PC-9 (cell line): ENCODE results near the gene LNX1. TPM values are rescaled to one million over a fixed set of nuclear protein-coding genes. Genes with fewer than 3 reads are reported as not detected.
A peak's percentile ranks its signal among the peaks of the same experiment; 100 is the strongest.

ENCODE experiments used
- BruUV-seq: library from RNA; stranded (reverse); fragments of 400-500 nt; replicated peaks from 2 replicates; lab custom pipeline; 2021; lab: Mats Ljungman, UMichigan
- CTCF ChIA-PET: fragments of 300-600 bp; sonication (Branson Sonifier 250); formaldehyde crosslinking; loops from one replicate; lab custom pipeline; 2022; ENCODE audit warnings: antibody characterized with exemption; lab: Charles Lee
- POLR2A ChIA-PET: fragments of 300-600 bp; sonication (Branson Sonifier 250); formaldehyde crosslinking; loops from one replicate; lab custom pipeline; 2022; ENCODE audit warnings: antibody characterized with exemption; ENCODE audit not compliant: unreplicated experiment; lab: Charles Lee
- DNase-seq, 2 experiments: peaks; one replicate each; pipeline versions ENCODE4 v3.0.0 to v3.0.0-alpha.2; 2015 to 2022; ENCODE audit warnings: mixed read lengths in 1 of 2
- H2AFZ ChIP-seq: fragments of 200-600 bp; sonication (generic); 2 replicates; pipeline ENCODE4 v1.8.1; 2017; ENCODE audit warnings: antibody characterized with exemption
- H3F3A ChIP-seq: fragments of 200-600 bp; sonication (generic); 2 replicates; pipeline ENCODE4 v1.8.1; 2017; ENCODE audit warnings: antibody characterized with exemption, mild to moderate bottlenecking, low read depth; ENCODE audit not compliant: insufficient read depth
- H3K27ac ChIP-seq: fragments of 200-600 bp; sonication (generic); 2 replicates; pipeline ENCODE4 v1.6.1; 2016; ENCODE audit warnings: mixed run types
- H3K27me3 ChIP-seq: fragments of 200-600 bp; sonication (generic); 2 replicates; pipeline ENCODE4 v1.6.1; 2016; ENCODE audit warnings: low read depth, mixed run types; ENCODE audit not compliant: insufficient read depth
- H3K36me3 ChIP-seq: fragments of 200-600 bp; sonication (generic); 2 replicates; pipeline ENCODE4 v1.6.1; 2016; ENCODE audit warnings: low read depth, mixed run types
- H3K4me1 ChIP-seq: fragments of 200-600 bp; sonication (generic); replicated peaks from 2 replicates; pipeline ENCODE4 v1.6.1; 2016; ENCODE audit warnings: mixed run types; ENCODE audit not compliant: insufficient read depth
- H3K4me2 ChIP-seq: fragments of 200-600 bp; sonication (generic); 2 replicates; pipeline ENCODE4 v1.6.1; 2017; ENCODE audit warnings: mixed run types
- H3K4me3 ChIP-seq: fragments of 200-600 bp; sonication (generic); 2 replicates; pipeline ENCODE4 v1.6.1; 2016; ENCODE audit warnings: mixed run types
- H3K79me2 ChIP-seq: fragments of 200-600 bp; sonication (generic); 2 replicates; pipeline ENCODE4 v1.6.1; 2017; ENCODE audit warnings: low read depth, mixed run types
- H3K9me2 ChIP-seq: fragments of 200-600 bp; sonication (generic); 2 replicates; pipeline ENCODE4 v1.8.1; 2017; ENCODE audit warnings: mild to moderate bottlenecking; ENCODE audit not compliant: insufficient read depth
- H3K9me3 ChIP-seq: fragments of 200-600 bp; sonication (generic); 2 replicates; pipeline ENCODE4 v1.8.1; 2016; ENCODE audit warnings: low read depth; ENCODE audit not compliant: insufficient read depth
- H4K20me1 ChIP-seq: fragments of 200-600 bp; sonication (generic); 2 replicates; pipeline ENCODE4 v1.8.1; 2017; ENCODE audit not compliant: insufficient read depth
- EZH2 ChIP-seq: fragments of 200-600 bp; sonication (generic); IDR thresholded peaks from 2 replicates; pipeline ENCODE4 v1.8.0; 2017; ENCODE audit warnings: antibody characterized with exemption, low read depth
- intact Hi-C: fragments of 100-400 bp; cut with micrococcal nuclease; formaldehyde crosslinking; loops from one replicate; pipeline ENCODE4 v1.10.0; 2022; ENCODE audit not compliant: unreplicated experiment
- total RNA-seq: library from RNA; stranded (reverse); gene quantifications from 2 replicates; pipeline ENCODE4 v1.2.3, GENCODE V29; 2021
- TF ChIP-seq, protein P1 (sequence below): fragments of 200-600 bp; sonication (generic); conservative IDR thresholded peaks from 2 replicates; pipeline ENCODE4 v1.6.1; 2017; ENCODE audit warnings: mixed run types, antibody characterized with exemption, mild to moderate bottlenecking, moderate library complexity

LNX1 gene
- total RNA-seq, 1 experiment from 2014 or later, result 3.4 TPM

- no TSS peak for BruUV-seq
- TF ChIP-seq, protein P1, sequence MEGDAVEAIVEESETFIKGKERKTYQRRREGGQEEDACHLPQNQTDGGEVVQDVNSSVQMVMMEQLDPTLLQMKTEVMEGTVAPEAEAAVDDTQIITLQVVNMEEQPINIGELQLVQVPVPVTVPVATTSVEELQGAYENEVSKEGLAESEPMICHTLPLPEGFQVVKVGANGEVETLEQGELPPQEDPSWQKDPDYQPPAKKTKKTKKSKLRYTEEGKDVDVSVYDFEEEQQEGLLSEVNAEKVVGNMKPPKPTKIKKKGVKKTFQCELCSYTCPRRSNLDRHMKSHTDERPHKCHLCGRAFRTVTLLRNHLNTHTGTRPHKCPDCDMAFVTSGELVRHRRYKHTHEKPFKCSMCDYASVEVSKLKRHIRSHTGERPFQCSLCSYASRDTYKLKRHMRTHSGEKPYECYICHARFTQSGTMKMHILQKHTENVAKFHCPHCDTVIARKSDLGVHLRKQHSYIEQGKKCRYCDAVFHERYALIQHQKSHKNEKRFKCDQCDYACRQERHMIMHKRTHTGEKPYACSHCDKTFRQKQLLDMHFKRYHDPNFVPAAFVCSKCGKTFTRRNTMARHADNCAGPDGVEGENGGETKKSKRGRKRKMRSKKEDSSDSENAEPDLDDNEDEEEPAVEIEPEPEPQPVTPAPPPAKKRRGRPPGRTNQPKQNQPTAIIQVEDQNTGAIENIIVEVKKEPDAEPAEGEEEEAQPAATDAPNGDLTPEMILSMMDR, result no peak
- no peak for TF ChIP-seq EZH2
- no peaks in the 10 kb centered on the region for H3K9me2 ChIP-seq
- H3K27me3 ChIP-seq, result no peaks in the 10 kb centered on the region
- H3K4me3 ChIP-seq, result no peak overlapping the region
- CTCF ChIA-PET, result no interaction called here
- H3K4me2 ChIP-seq, result no peak overlapping the region
- H3K9me3 ChIP-seq, result no peaks in the 10 kb centered on the region
- no peaks in the 10 kb centered on the region for H3F3A ChIP-seq
- no peak overlapping the region for H3K27ac ChIP-seq
- no peaks in the 10 kb centered on the region for H3K36me3 ChIP-seq
- no peaks in the 10 kb centered on the region for H3K79me2 ChIP-seq
- H3K4me1 ChIP-seq, result no peaks in the 10 kb centered on the region
- intact Hi-C loops, result no loop called here
- POLR2A ChIA-PET, result no interaction called here
- no peak for DNase-seq
- no peaks in the 10 kb centered on the region for H4K20me1 ChIP-seq
- no peak overlapping the region for H2AFZ ChIP-seq
These were observed 93.6 kb downstream of the LNX1 start for GRCh38 chr4:53497487-53498244.

GRCh38 chr4:53494851-53495250 lies 96.4 kb downstream of the LNX1 start:
- CTCF ChIA-PET, result interaction anchor here (0.5 kb wide), 1 partner anchor 106 kb away, joined by 3 read pairs; no protein-coding TSS in a partner anchor

GRCh38 chr4:53490965-53491622 lies 100.2 kb downstream of the LNX1 start:
- TF ChIP-seq, protein P1, result peak; percentile 65
- no peak for TF ChIP-seq EZH2
- no peak overlapping the region for H2AFZ ChIP-seq
- no peaks in the 10 kb centered on the region for H3K9me2 ChIP-seq
- no peaks in the 10 kb centered on the region for H3K79me2 ChIP-seq
- H3K9me3 ChIP-seq, result 0 out of 2 replicates have a peak, but pooled peaks cover 3% of the 10 kb centered on the region
- no peak overlapping the region for H3K4me2 ChIP-seq
- intact Hi-C loops, result loop anchor here (2.0 kb wide), 1 partner anchor 216 kb away; no protein-coding TSS in a partner anchor
- BruUV-seq, result no TSS peak
- H3K36me3 ChIP-seq, result no peaks in the 10 kb centered on the region
- peak in 1 of 2 experiments; percentile 65 for DNase-seq
- POLR2A ChIA-PET, result no interaction called here
- H3K27me3 ChIP-seq, result no peaks in the 10 kb centered on the region
- no peaks in the 10 kb centered on the region for H3K4me1 ChIP-seq
- no peaks in the 10 kb centered on the region for H3F3A ChIP-seq
- no peak overlapping the region for H3K27ac ChIP-seq
- CTCF ChIA-PET, result interaction anchor here (0.6 to 0.7 kb wide), 2 partner anchors 31 to 191 kb away, joined by 3 to 6 read pairs; no protein-coding TSS in a partner anchor
- no peak overlapping the region for H3K4me3 ChIP-seq
- H4K20me1 ChIP-seq, result no peaks in the 10 kb centered on the region

More at GRCh38 chr4:53494851-53495250, 96.4 kb downstream of the LNX1 start:
- Histone ChIP-seq H3K79me2 (no peaks in the 10 kb centered on the region), H3K4me2 (no peak overlapping the region), H3K4me1 (no peaks in the 10 kb centered on the region), H3K9me2 (no peaks in the 10 kb centered on the region), H3K9me3 (0 out of 2 replicates have a peak, but pooled peaks cover 3% of the 10 kb centered on the region), H3K27ac (no peak overlapping the region), H3K27me3 (no peaks in the 10 kb centered on the region), H4K20me1 (no peaks in the 10 kb centered on the region), H3K4me3 (no peak overlapping the region), H3F3A (no peaks in the 10 kb centered on the region), H3K36me3 (no peaks in the 10 kb centered on the region), H2AFZ (no peak overlapping the region)
- no peak for DNase-seq
- POLR2A ChIA-PET, result no interaction called here
- intact Hi-C loops, result no loop called here
- BruUV-seq, result no TSS peak
- no peak for TF ChIP-seq EZH2
- TF ChIP-seq, protein P1, result no peak
